Activated naive CD4-positive, alpha-beta T cell treated with anti-CD3 and anti-CD28 coated beads, Interleukin-2, amount 50 U/mL, for 72 hours (primary cell): Measurements from ENCODE around the gene PRDM5. TPM values are rescaled to one million over a fixed set of nuclear protein-coding genes. Genes with fewer than 3 reads are reported as not detected.

ENCODE experiments used
- ATAC-seq, 2 donors: fragments of 150-1000 bp; cut with Tn5 transposase; 2 replicates each; pipeline ENCODE4 v1.10.0; 2021; ENCODE audit warnings: mild to moderate bottlenecking in 2 of 2, moderate library complexity in 2 of 2
- DNase-seq, 2 donors: peaks; one replicate each; pipeline ENCODE4 v3.0.0; 2021 to 2022; ENCODE audit warnings: low spot score in 2 of 2
- H3K27ac Mint-ChIP-seq, 2 donors: one replicate each; pipeline ENCODE4 v1.8.0; 2022; ENCODE audit warnings: mild to moderate bottlenecking in 2 of 2, mixed read lengths in 2 of 2
- H3K36me3 Mint-ChIP-seq, 2 donors: one replicate each; pipeline ENCODE4 v1.8.0; 2022; ENCODE audit warnings: mixed read lengths in 2 of 2
- H3K9me3 Mint-ChIP-seq, 2 donors: one replicate each; pipeline ENCODE4 v1.8.0; 2022; ENCODE audit warnings: mixed read lengths in 2 of 2
- total RNA-seq, 2 donors: library from RNA; stranded (reverse); gene quantifications; one replicate each; pipeline ENCODE4 v1.2.3, GENCODE V29; 2022

Gene PRDM5
- total RNA-seq, 2 donors from 2014 or later = 0.25 to 1.5 TPM

DNA sequence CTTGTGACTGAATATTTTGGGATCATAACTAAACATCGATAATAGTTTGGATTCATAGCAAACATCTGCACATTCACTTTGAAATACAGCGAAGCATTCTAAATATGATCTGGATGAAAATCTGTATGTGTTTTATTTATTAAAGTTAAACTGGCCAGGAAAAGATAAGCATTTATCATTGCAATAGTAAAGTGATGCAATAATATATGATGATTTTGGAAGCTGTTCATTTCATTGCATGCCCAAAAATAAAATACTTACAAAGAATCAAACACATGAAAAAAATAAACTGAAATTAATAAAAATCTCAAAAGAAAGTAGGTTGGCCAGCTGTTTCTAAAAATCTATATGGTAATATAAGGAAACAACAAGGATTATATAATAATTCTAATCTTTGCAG, 1.9 kb downstream of the PRDM5 start:
- peaks cover 7 to 8% of the 10 kb centered on the region in 2 donors for H3K36me3 Mint-ChIP-seq

DNA sequence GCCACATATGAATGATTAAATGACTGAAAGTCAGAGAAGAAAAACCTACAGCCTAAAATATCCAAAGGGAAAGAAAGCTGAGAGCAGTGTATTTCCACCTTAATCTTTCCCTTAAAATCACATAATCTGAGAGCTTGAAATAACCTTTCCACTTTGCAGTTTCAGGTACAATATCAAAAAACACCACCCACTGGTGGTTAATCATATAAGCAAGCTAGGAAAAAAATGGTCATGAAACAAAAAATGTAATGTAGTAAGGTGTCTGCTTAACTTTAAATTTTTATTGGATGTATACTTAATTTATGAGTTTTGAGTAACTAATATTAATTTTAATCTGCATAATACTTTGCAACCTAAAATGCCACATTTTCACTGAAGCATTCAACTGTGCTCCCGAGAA, 3.2 kb downstream of the PRDM5 start:
- ATAC-seq (no peak), DNase-seq (no peak)
- Mint-ChIP-seq H3K27ac (no peak overlapping the region), H3K36me3 (peaks cover 7 to 8% of the 10 kb centered on the region in 2 donors), H3K9me3 (no peaks in the 10 kb centered on the region)

More for the DNA sequence above, 1.9 kb downstream of the PRDM5 start:
- H3K9me3 Mint-ChIP-seq = no peaks in the 10 kb centered on the region
- DNase-seq (no peak), ATAC-seq (no peak)
- no peak overlapping the region for H3K27ac Mint-ChIP-seq

DNA sequence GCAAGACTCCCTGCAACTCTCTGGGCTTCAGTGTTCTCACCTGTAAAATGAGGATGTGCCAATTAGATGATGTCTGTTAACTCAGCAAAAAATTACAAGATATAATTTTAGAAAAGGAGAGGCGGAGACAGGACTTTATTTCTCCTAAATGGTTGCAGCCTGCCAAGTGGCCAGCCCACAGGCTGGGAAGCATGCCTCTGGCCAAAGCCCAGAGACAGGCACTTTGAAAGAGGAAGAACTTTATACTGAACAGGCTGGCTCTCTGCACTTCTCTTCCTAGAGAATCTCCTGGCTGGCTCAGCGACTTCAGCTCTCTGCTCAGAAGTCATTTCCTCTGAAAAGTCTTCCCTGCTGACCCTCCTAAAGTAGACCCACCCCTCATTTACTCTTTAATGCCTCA, 3.7 kb downstream of the PRDM5 start:
- no peak for ATAC-seq
- Mint-ChIP-seq H3K36me3 (peaks cover 7 to 8% of the 10 kb centered on the region in 2 donors), H3K9me3 (no peaks in the 10 kb centered on the region), H3K27ac (no peak overlapping the region)
- no peak for DNase-seq

DNA sequence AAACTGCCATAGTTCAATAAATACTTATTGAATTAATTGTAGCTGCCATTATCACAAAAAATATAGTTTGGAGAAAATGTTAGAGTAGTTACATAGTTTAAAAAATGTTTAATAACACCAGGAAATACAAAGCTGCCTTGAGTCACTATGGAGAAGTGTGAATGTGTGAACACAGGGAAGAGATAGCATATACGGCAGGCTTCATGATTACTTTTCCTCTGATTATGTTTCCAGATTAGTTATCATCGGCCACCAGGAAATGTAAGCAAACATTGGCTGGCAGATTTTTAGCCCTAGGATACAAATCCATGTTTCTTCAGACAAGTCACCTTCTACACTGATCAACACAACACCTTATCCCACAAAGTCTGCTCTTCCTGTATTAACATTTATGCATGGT, 4.4 kb downstream of the PRDM5 start:
- Mint-ChIP-seq H3K9me3 (no peaks in the 10 kb centered on the region), H3K27ac (no peak overlapping the region), H3K36me3 (peaks cover 7 to 8% of the 10 kb centered on the region in 2 donors)
- no peak for DNase-seq
- no peak for ATAC-seq

DNA sequence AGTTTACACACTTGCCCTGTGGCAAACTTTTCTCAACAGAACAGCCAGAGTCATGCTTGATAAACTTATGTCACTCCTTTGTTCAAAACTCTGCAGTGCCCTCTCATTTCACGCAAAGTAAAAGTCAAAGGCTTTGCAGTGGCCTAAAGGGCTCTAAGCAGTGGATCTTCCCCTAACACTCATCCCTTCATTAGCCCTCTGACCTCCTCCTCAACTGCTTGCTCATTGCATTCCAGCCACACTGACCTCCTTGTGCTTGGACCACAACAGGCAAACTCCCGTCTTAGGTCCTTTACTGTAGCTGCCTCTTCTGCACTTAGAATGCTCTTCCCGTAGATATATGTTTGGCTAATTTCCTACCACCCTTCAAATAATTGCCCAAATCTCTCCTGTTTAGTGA, 5.6 kb downstream of the PRDM5 start:
- Mint-ChIP-seq H3K27ac (no peak overlapping the region), H3K9me3 (no peaks in the 10 kb centered on the region), H3K36me3 (peaks cover 6 to 7% of the 10 kb centered on the region in 2 donors)
- DNase-seq (no peak), ATAC-seq (no peak)

DNA sequence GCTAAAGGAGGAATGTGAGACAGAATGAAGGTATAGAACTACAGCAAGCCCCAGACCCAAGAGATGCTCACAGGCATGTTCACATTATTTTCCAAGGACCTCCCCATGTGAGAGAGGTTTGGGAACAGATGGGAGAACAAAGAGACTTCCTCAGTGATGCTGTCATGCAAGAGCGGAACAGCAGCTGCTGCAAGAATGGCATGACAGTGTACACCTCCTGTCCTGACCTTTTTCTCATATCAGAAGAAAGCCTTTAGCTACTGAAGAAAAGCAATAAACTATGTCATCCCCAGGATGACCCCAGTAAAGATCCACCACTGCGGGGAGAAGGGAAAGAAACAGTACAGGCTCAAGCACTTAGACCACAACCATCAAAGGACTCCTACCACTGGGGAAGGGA, 7.2 kb downstream of the PRDM5 start:
- Mint-ChIP-seq H3K27ac (no peak overlapping the region), H3K9me3 (no peaks in the 10 kb centered on the region), H3K36me3 (no peaks in the 10 kb centered on the region)
- DNase-seq (no peak), ATAC-seq (no peak)

DNA sequence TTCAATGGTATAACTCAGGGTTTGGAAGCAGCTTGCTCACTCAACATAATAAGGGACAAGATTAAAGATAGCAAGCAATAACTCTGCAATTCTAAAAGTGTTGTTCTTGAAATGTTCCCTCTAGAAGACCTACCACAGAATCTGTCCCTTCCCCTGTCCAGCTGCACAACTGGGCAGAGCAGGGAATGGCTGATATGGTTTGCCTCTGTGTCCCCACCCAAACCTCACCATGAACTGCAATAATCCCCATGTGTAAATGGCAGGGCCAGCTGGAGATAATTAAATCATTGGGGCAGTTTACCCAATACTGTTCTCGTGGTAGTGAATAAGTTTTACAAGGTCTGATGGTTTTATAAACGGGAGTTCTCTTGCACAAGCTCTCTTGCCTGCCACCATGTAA, 19.1 kb downstream of the PRDM5 start:
- Mint-ChIP-seq H3K27ac (no peak overlapping the region), H3K36me3 (peaks cover 4 to 5% of the 10 kb centered on the region in 2 donors), H3K9me3 (peaks cover 0 to 6% of the 10 kb centered on the region in 2 donors)
- ATAC-seq (no peak), DNase-seq (no peak)

DNA sequence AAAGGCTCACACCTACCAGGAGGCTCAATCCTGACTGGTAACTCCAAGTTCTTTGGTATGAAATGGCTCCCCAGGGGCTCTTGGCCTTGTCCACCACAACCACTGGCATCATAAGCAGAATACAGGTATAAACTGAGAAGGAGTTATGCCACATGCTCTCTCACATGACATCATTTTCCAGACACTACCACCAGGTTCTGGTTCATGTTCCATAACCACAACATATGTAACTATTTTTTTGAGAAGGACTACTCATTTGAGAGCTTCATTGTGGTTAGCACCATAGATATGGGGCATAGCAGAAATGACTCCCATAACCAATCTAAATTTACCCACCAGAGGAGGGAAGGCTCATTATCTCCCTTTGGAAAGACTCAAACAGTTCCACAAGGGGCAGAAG, 19.6 kb downstream of the PRDM5 start:
- H3K9me3 Mint-ChIP-seq = peaks cover 0 to 6% of the 10 kb centered on the region in 2 donors
- DNase-seq = peak in 1 of 2 donors; percentile 19
- ATAC-seq = peak; percentile 91 to 92
- H3K27ac Mint-ChIP-seq = peak overlapping the region in 1 of 2 donors; percentile 61
- H3K36me3 Mint-ChIP-seq = peaks cover 4 to 5% of the 10 kb centered on the region in 2 donors

DNA sequence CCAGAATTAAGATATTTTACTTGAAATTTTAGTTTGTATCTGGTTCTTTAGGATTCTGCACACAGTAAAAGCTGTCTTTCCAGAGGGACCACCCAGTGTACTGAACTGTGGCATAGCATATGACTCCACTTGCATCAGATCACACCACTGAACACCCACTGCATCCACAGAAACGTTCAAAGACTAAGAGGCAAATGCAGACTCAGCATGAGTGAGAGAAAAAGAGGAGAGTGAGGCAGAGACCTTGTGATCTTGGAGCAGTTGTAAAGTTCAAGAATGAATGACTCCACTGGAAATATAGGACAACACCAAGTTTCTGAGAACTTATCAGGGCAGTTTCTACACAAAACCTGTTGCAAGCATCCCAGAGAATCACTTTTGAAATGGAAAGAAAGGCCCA, 20.8 kb downstream of the PRDM5 start:
- H3K27ac Mint-ChIP-seq = peak overlapping the region in 1 of 2 donors; percentile 61
- peaks cover 0 to 6% of the 10 kb centered on the region in 2 donors for H3K9me3 Mint-ChIP-seq
- peaks cover 4 to 5% of the 10 kb centered on the region in 2 donors for H3K36me3 Mint-ChIP-seq
- ATAC-seq (no peak), DNase-seq (no peak)

DNA sequence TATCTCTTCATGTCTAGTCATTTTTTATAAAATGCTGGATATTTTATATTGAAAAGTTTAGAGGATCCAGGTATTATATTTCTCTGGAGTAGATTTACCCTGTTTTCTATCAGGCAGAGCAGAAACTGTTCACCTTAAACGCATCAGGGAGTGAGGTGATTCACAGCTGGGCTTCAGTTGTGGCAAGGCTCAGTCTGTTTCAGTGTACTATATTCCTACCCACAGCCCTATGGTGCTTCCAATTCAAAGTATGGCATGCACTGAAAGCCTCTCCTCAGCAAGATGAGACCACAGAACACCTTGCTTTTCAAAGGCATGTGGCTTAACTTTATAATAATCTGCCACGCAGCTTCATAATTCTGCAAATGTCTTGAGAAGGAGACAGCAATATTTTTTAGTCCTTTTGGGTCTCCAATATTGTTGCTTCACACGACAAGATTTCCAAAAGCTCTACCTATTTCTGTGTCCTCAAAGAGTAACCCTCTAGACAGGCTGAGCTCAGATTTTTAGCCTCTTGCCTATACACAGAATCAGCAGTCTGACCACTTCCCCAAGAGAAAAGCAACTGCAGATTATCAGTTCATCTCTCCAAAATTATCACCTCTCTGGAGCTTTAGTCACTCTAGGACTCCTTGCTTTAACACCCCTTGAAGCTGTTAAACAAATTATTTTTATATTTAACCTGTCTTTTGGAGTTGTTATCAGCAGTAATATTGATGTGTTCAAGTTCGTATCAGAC, 24.4 kb downstream of the PRDM5 start:
- Mint-ChIP-seq H3K36me3 (peaks cover 4 to 5% of the 10 kb centered on the region in 2 donors), H3K9me3 (peaks cover 0 to 4% of the 10 kb centered on the region in 2 donors), H3K27ac (no peak overlapping the region)
- DNase-seq = no peak
- no peak for ATAC-seq

DNA sequence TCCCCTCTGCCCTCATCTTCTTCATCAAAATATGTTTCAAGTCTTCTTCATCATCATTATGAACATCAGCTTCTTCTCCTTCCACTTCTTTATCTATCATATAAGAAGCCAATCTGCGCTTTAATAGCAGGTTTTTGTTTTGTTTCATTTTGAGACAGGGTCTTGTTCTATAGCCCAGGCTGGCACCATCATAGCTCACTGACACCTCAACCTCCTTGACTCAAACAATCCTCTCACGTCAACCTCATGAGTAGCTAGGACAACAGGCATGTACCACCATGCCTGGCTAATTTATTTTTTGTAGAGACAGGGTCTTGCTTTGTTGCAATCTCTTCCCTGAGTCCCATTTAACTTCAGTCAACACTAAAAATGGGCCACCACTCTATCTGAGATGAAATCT, 27.0 kb downstream of the PRDM5 start:
- Mint-ChIP-seq H3K9me3 (peaks cover 4 to 5% of the 10 kb centered on the region in 2 donors), H3K27ac (no peak overlapping the region), H3K36me3 (peaks cover 16 to 20% of the 10 kb centered on the region in 2 donors)
- ATAC-seq = no peak
- DNase-seq = no peak

DNA sequence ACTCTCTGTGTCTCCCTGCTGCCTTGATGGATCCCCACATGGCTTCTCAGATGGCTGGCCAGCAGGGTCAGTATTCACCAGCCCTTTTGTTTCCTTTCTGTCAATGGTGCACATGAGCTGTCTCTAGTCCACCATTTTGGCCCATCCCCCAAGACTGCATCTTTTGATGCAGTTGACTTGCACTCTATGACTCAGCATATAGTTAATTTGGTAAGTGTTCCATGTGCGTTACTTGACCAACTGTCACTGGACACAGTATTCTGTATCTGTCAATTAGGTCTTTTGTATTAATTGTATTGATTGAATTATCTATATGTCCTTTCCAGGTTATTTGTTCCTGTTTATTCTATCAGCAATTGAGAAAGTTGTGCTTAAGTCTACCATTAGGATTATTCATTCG, 29.2 kb downstream of the PRDM5 start:
- ATAC-seq (no peak), DNase-seq (no peak)
- Mint-ChIP-seq H3K9me3 (peaks cover 5 to 10% of the 10 kb centered on the region in 2 donors), H3K27ac (peak overlapping the region in 1 of 2 donors; percentile 9), H3K36me3 (peaks cover 16 to 27% of the 10 kb centered on the region in 2 donors)

DNA sequence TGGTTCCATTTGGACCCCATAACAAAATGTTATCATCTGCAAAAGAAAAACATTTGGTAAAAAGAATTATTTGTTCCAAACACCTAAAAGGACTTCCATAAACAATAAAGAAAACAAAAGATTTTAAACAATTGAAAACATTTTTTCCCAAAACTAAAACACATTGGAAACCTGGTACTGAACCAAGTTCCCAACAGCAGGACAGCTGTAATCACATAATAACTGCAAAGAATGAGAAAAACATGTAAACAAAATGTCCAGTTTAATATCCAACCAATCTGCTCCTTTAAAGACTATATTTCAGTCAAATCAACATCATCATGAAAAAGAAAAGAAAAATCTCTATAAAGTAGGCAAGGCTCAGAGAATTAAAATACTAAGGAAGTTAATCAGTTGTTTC, 36.3 kb downstream of the PRDM5 start:
- Mint-ChIP-seq H3K9me3 (peaks cover 2 to 7% of the 10 kb centered on the region in 2 donors), H3K36me3 (peaks cover 3 to 12% of the 10 kb centered on the region in 2 donors), H3K27ac (no peak overlapping the region)
- no peak for ATAC-seq
- DNase-seq = no peak

DNA sequence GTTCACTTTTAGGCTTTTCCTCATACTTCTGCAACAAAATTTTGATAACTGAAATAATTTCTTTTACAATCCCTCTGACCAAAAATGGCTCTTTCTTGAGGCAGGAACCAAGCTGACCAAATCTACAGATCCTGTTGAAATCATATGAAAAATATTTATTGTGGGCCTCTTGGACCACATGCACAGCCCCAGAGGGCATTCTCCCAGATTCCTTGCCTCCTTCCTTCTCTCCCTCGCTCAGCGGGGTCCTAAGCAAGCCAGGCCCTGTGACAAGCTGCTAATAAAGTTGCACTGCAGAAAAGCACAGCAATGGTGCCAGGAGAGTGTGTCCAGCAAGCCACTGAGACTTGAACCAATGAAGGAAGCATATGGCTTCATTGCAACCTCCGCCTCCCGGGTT, 40.7 kb downstream of the PRDM5 start:
- DNase-seq (no peak), ATAC-seq (no peak)
- H3K27ac Mint-ChIP-seq = no peak overlapping the region
- H3K9me3 Mint-ChIP-seq = no peaks in the 10 kb centered on the region
- H3K36me3 Mint-ChIP-seq = no peaks in the 10 kb centered on the region

DNA sequence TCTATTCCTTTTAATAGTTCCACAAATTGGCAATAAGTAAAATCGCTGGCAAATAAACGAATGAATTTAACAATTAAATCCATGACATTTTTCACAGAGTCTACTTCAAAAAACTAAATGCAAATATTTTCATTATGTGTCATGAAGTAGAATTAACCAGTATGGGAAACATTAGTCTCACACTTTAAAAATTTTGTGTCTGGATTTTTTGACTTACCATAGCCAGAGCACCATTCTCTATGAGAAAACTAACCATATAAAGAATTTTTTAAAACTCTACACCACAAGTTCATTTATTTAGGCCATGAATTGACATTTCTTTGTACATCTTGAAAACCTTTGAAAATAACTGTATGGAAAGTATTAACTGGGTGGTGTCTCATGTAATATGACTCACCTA, 41.2 kb downstream of the PRDM5 start:
- DNase-seq (no peak), ATAC-seq (no peak)
- H3K9me3 Mint-ChIP-seq = no peaks in the 10 kb centered on the region
- H3K27ac Mint-ChIP-seq = no peak overlapping the region
- H3K36me3 Mint-ChIP-seq = no peaks in the 10 kb centered on the region

DNA sequence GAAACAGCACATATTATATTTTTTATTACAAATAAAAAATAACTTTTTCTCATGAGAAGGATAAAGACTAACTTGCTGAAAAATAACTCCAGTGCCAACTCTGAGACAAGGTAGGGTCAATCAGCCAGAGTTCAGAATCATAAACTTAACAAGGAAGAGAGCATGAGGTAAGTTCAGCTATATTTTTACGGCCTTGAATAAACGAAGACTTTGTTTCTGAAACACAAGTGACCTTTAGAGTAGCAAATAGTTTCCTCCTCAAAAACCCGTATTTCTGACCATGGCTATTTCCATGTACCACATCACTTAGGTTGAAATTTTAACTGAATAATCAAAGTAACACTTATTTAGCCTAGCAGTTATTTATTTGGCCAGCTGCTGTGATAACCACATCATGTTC, 45.5 kb downstream of the PRDM5 start:
- no peak for ATAC-seq
- no peak overlapping the region for H3K27ac Mint-ChIP-seq
- H3K9me3 Mint-ChIP-seq = no peaks in the 10 kb centered on the region

DNA sequence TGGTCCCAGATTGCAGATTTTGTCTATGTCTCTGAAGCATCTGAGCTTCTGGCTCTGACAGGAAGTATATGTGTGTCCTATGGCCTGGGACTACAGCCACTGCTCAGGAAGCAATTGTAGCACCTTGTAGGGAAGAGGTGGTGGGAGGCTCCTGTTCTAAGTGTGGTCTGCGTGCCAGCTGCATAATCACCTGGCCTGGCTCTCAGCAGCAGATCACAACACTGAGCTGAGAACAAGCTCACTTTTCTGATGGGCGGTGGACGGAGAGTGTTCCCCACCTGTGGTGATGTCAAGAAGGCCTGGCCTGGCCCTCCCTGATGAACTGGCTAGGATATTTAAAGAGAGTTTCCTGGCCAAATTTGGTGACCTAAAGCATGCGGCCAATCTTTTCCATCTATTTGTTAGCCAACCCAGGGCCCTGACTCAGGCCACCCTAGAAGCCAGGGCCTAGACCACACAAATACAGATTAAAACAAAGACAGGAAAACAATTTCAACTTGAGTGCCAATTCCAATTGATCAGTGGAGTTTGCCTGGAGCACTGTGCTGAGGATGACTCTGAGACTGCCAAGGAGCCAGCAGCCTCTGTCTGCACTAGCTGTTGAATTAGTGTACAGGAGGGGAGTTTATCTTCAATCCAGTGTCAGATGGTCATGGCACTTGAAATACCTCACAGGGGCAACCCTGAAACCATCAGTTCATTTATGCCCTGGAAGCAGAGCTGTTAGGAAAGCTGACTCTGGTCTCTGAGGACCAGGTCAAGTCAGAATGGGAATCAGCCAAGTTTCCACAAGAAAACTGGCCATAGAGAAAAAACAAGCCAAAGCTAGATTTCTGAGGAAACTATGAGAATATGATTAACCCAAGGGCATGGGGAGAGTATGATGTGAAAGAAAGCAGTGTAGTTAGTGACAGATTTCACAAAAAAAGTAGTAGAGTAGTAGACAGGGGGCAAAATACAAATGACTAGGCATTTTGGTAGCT, 47.4 kb downstream of the PRDM5 start:
- no peak overlapping the region for H3K27ac Mint-ChIP-seq
- no peak for DNase-seq
- no peaks in the 10 kb centered on the region for H3K36me3 Mint-ChIP-seq
- ATAC-seq = no peak
- no peaks in the 10 kb centered on the region for H3K9me3 Mint-ChIP-seq

More for the DNA sequence above, 45.5 kb downstream of the PRDM5 start:
- H3K36me3 Mint-ChIP-seq = no peaks in the 10 kb centered on the region
- no peak for DNase-seq
